OCI-LY7 (cell line): Measurements from ENCODE around the gene SLC30A1. TPM values are rescaled to one million over a fixed set of nuclear protein-coding genes. Genes with fewer than 3 reads are reported as not detected.

ENCODE experiments used
- BruUV-seq: library from RNA; stranded (reverse); fragments of 400-500 nt; replicated peaks from 2 replicates; lab custom pipeline; 2021; lab: Mats Ljungman, UMichigan
- CTCF ChIA-PET: fragments of 300-600 bp; sonication (Branson Sonifier 250); formaldehyde crosslinking; loops from one replicate; lab custom pipeline; 2022; ENCODE audit warnings: antibody characterized with exemption; ENCODE audit not compliant: unreplicated experiment; lab: Charles Lee
- POLR2A ChIA-PET: fragments of 300-600 bp; sonication (Branson Sonifier 250); formaldehyde crosslinking; loops from one replicate; lab custom pipeline; 2022; ENCODE audit warnings: antibody characterized with exemption; lab: Charles Lee
- DNase-seq: peaks from one replicate; pipeline ENCODE4 v3.0.0-alpha.2; 2015; ENCODE audit warnings: low spot score
- H2AFZ ChIP-seq: fragments of 200-600 bp; sonication (generic), shearing (Covaris generic); 2 replicates; pipeline ENCODE4 v1.6.1; 2014; ENCODE audit warnings: mild to moderate bottlenecking, antibody characterized with exemption, low read length, moderate library complexity
- H3K27ac ChIP-seq: fragments of 200-600 bp; sonication (generic); 2 replicates; pipeline ENCODE4 v1.5.1; 2014; ENCODE audit warnings: mixed run types, low read depth, mild to moderate bottlenecking, moderate library complexity, low read length, inconsistent platforms; ENCODE audit not compliant: poor library complexity, severe bottlenecking
- H3K36me3 ChIP-seq: fragments of 200-600 bp; sonication (generic); 2 replicates; pipeline ENCODE4 v1.6.1; 2014; ENCODE audit warnings: mild to moderate bottlenecking, antibody characterized with exemption, low read length, moderate library complexity, mixed read lengths; ENCODE audit not compliant: insufficient read depth
- H3K4me1 ChIP-seq: fragments of 200-600 bp; sonication (generic); 2 replicates; pipeline ENCODE4 v1.5.1; 2014; ENCODE audit warnings: mild to moderate bottlenecking, low read length; ENCODE audit not compliant: insufficient read depth, poor library complexity, severe bottlenecking
- H3K4me2 ChIP-seq: fragments of 200-600 bp; sonication (generic); 2 replicates; pipeline ENCODE4 v1.6.1; 2014; ENCODE audit warnings: mild to moderate bottlenecking, low read length
- H3K4me3 ChIP-seq: fragments of 200-600 bp; sonication (generic); 2 replicates; pipeline ENCODE4 v1.5.1; 2014; ENCODE audit warnings: mild to moderate bottlenecking, low read depth, low read length; ENCODE audit not compliant: poor library complexity, severe bottlenecking
- H3K79me2 ChIP-seq: fragments of 200-600 bp; sonication (generic); 2 replicates; pipeline ENCODE4 v1.6.1; 2016; ENCODE audit warnings: low read depth, mild to moderate bottlenecking, low read length, moderate library complexity, mixed read lengths; ENCODE audit not compliant: insufficient read depth
- H3K9me2 ChIP-seq: fragments of 200-600 bp; sonication (generic); 2 replicates; pipeline ENCODE4 v1.6.1; 2016; ENCODE audit warnings: mild to moderate bottlenecking, low read length, mixed read lengths; ENCODE audit not compliant: insufficient read depth
- H3K9me3 ChIP-seq: fragments of 200-600 bp; sonication (generic); 2 replicates; pipeline ENCODE4 v1.6.1; 2014; ENCODE audit warnings: mild to moderate bottlenecking, mixed run types, low read length, mixed read lengths
- H4K20me1 ChIP-seq: fragments of 200-600 bp; sonication (generic); 2 replicates; pipeline ENCODE4 v1.6.1; 2014; ENCODE audit warnings: mild to moderate bottlenecking, antibody characterized with exemption, low read length, moderate library complexity, mixed read lengths; ENCODE audit not compliant: insufficient read depth
- CTCF ChIP-seq: fragments of 200-600 bp; sonication (generic); conservative IDR thresholded peaks from 2 replicates; pipeline ENCODE4 v1.5.1; 2014; ENCODE audit warnings: mild to moderate bottlenecking, antibody characterized with exemption, low read length, moderate library complexity, mixed read lengths
- EZH2phosphoT487 ChIP-seq: fragments of 200-600 bp; sonication (generic); IDR thresholded peaks from 2 replicates; pipeline ENCODE4 v1.6.1; 2018; ENCODE audit warnings: low read depth, borderline replicate concordance, mild to moderate bottlenecking, mixed run types, antibody characterized with exemption, low read length, moderate library complexity, mixed read lengths
- intact Hi-C: fragments of 100-400 bp; cut with micrococcal nuclease; formaldehyde crosslinking; loops from one replicate; pipeline ENCODE4 v1.10.0; 2022; ENCODE audit not compliant: unreplicated experiment
- total RNA-seq, 2 experiments: library from RNA; depleted of rRNA in 1 of 2; stranded (reverse); fragments of >200 nt in 1 of 2; shearing (Covaris generic) in 1 of 2; gene quantifications; 2 replicates each; pipeline ENCODE4 v1.2.3, GENCODE V29; 2014 to 2022

Gene SLC30A1
- total RNA-seq, 2 experiments from 2014 or later: 6.1 to 7.9 TPM

- Histone ChIP-seq H3K27ac (peak overlapping the region; percentile 81), H4K20me1 (peaks cover 12% of the 10 kb centered on the region), H3K9me3 (no peaks in the 10 kb centered on the region), H2AFZ (peak overlapping the region; percentile 47; the same call in 1 of the 2 replicates), H3K4me3 (peak overlapping the region; percentile 83), H3K79me2 (peaks cover 25% of the 10 kb centered on the region), H3K9me2 (no peaks in the 10 kb centered on the region), H3K36me3 (peaks cover 29% of the 10 kb centered on the region), H3K4me1 (peaks cover 40% of the 10 kb centered on the region), H3K4me2 (peak overlapping the region; percentile 99)
- CTCF ChIA-PET: interaction anchor here (0.5 kb wide), 1 partner anchor 657 kb away, joined by 3 read pairs; no protein-coding TSS in a partner anchor
- TF ChIP-seq EZH2phosphoT487 (no peak), CTCF (peak; percentile 82)
- BruUV-seq: no TSS peak
- POLR2A ChIA-PET: interaction anchor here (0.8 to 1.0 kb wide), 2 partner anchors 11 to 1171 kb away, joined by 4 to 6 read pairs; no protein-coding TSS in a partner anchor
- intact Hi-C loops: loop anchor here (1.0 to 10.0 kb wide), 6 partner anchors 63 to 1751 kb away; partner anchors contain the start of genes RCOR3, TRAF5 and UTP25
- DNase-seq: peak; percentile 79
Observed at GRCh38 chr1:211577819-211578639, 932 bp downstream of the SLC30A1 start.

- CTCF ChIA-PET: no interaction called here
- peaks cover 12% of the 10 kb centered on the region for H4K20me1 ChIP-seq
- no peaks in the 10 kb centered on the region for H3K9me2 ChIP-seq
- POLR2A ChIA-PET: no interaction called here
- no peaks in the 10 kb centered on the region for H3K9me3 ChIP-seq
- intact Hi-C loops: loop anchor here (1.0 to 10.0 kb wide), 4 partner anchors 72 to 1750 kb away; partner anchors contain the start of genes TRAF5 and UTP25
- peaks cover 25% of the 10 kb centered on the region for H3K79me2 ChIP-seq
- peak overlapping the region; percentile 83 for H3K4me3 ChIP-seq
- no peak for DNase-seq
- peaks cover 29% of the 10 kb centered on the region for H3K36me3 ChIP-seq
- no TSS peak for BruUV-seq
- peak overlapping the region; percentile 47; the same call in 1 of the 2 replicates for H2AFZ ChIP-seq
- H3K27ac ChIP-seq: no peak overlapping the region
- peaks cover 35% of the 10 kb centered on the region for H3K4me1 ChIP-seq
- no peak for TF ChIP-seq CTCF
- TF ChIP-seq EZH2phosphoT487: no peak
- H3K4me2 ChIP-seq: peak overlapping the region; percentile 99
Observed at GRCh38 chr1:211577277-211577818, 1.6 kb downstream of the SLC30A1 start.
